Stomach smooth muscle (tissue), 2 donors: ENCODE results near the gene PTCSC3.

Source experiments
- H3K27ac ChIP-seq: one replicate; pipeline ENCODE4 v1.7.0; 2013; ENCODE audit warnings: mild to moderate bottlenecking, low read length, inconsistent platforms
- H3K27me3 ChIP-seq, 2 donors: one replicate each; pipeline ENCODE4 v1.7.0; 2013; ENCODE audit warnings: low read length in 2 of 2; ENCODE audit not compliant: insufficient read depth in 2 of 2, control insufficient read depth in 1 of 2
- H3K36me3 ChIP-seq, 2 donors: one replicate each; pipeline ENCODE4 v1.7.0; 2013; ENCODE audit warnings: low read length in 2 of 2; ENCODE audit not compliant: control insufficient read depth in 2 of 2, insufficient read depth in 2 of 2
- H3K4me1 ChIP-seq: one replicate; pipeline ENCODE4 v1.7.0; 2013; ENCODE audit warnings: low read length; ENCODE audit not compliant: control insufficient read depth, insufficient read depth
- H3K4me3 ChIP-seq, 2 donors: one replicate each; pipeline ENCODE4 v1.7.0; 2013; ENCODE audit warnings: low read length in 2 of 2
- H3K9ac ChIP-seq, 2 donors: one replicate each; pipeline ENCODE4 v1.7.0; 2013; ENCODE audit warnings: low read length in 2 of 2, mild to moderate bottlenecking in 1 of 2
- H3K9me3 ChIP-seq, 2 donors: one replicate each; pipeline ENCODE4 v1.7.0; 2013; ENCODE audit warnings: low read length in 2 of 2; ENCODE audit not compliant: control insufficient read depth in 2 of 2
- donor health status: healthy.
- donor health status: Pancreatic carcinoma.

PTCSC3 gene

DNA sequence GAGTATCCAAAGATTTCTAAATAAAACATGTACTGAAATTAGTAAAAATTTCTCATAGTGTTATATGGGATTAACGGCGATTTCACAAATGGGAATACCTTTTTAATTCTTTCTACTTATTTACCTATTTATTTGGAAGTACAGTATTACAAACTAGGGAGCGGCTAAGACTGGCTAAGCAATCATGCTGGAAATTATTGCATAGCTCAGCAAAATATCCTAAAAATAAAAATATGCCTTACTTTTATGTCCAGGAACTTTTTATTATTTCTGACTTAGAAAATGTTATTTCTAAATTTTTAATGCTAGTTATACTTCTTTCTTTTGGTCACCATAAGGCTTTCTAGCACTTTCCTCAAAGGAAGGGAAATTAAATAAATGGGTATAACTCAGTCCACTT, 36.5 kb upstream of the PTCSC3 start:
- no peak overlapping the region for H3K9ac ChIP-seq
- H3K4me3 ChIP-seq = no peak overlapping the region
- no peaks in the 10 kb centered on the region for H3K9me3 ChIP-seq
- peaks cover 0 to 2% of the 10 kb centered on the region in 2 donors for H3K27me3 ChIP-seq
- no peak overlapping the region for H3K27ac ChIP-seq
- H3K36me3 ChIP-seq = no peaks in the 10 kb centered on the region
- no peaks in the 10 kb centered on the region for H3K4me1 ChIP-seq

DNA sequence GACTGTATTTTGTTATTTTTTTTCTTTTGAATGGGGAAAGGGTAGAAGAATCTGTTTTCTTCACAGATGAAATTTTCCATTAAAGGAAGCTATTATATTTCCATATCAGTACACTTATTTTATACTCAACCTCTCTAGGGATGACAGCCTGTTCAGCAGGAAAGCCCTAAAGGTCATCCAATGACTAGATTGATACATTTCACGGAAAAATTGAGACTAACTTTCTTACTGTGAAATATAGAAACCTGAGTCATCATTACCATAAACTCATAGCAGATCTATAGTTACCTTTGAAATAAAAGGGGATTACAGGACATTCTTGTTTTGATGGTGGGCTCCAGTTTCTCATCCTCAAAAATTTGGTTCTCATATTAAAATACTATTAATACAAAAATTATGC, 36.1 kb upstream of the PTCSC3 start:
- H3K27ac ChIP-seq = no peak overlapping the region
- H3K4me3 ChIP-seq = no peak overlapping the region
- H3K9ac ChIP-seq = no peak overlapping the region
- no peaks in the 10 kb centered on the region for H3K27me3 ChIP-seq
- H3K9me3 ChIP-seq = no peaks in the 10 kb centered on the region
- no peaks in the 10 kb centered on the region for H3K36me3 ChIP-seq
- H3K4me1 ChIP-seq = no peaks in the 10 kb centered on the region

DNA sequence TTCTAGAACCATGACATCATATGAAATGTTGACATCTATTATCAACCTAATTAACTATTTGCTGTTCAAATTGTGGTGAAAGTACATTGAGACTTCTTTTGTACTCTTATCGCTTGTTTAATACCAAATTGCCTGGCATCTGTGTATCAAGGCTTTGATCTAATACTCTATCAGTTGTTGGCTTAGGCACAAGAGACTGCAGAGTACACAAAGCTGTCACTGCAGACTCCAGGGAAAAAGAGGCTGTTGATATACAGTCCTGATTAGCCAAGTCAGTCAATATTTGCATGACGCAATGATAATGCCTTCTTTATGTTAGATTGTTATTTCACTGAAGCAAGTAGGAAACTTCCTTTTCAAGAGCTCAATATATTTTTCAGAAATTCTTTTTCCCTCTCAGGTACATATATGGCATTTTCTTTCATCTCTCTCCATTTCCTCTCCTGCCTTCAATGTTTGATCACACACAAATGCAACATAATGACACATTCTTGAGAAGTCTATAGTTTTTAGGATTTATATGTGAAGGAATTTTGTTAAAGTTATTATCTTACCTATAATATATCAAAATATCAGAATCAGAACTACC, 32.3 kb upstream of the PTCSC3 start:
- no peak overlapping the region for H3K27ac ChIP-seq
- no peaks in the 10 kb centered on the region for H3K9me3 ChIP-seq
- no peaks in the 10 kb centered on the region for H3K27me3 ChIP-seq
- H3K9ac ChIP-seq = no peak overlapping the region
- no peak overlapping the region for H3K4me3 ChIP-seq
- H3K4me1 ChIP-seq = no peaks in the 10 kb centered on the region
- H3K36me3 ChIP-seq = no peaks in the 10 kb centered on the region

DNA sequence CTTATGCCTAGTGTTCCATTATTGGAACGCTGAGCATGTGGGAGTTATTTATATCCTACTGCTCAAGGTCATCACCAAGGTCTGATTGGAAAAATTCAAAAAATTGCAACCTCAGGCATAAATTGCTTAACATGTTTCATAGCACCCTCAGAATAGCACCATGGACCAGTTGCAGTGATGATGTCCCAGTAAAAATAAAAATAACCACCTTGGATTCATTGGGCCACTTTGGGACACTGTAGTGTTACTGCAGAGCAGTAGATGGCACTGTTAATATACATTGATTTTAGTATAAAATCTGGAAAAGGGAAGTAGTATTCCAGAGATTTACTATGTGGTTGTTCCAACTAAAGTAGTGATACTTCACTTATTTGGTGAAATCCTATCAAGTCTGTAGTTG, 31.0 kb upstream of the PTCSC3 start:
- Histone ChIP-seq H3K27me3 (no peaks in the 10 kb centered on the region), H3K9ac (no peak overlapping the region), H3K9me3 (no peaks in the 10 kb centered on the region), H3K4me3 (no peak overlapping the region), H3K27ac (no peak overlapping the region), H3K36me3 (no peaks in the 10 kb centered on the region), H3K4me1 (no peaks in the 10 kb centered on the region)

DNA sequence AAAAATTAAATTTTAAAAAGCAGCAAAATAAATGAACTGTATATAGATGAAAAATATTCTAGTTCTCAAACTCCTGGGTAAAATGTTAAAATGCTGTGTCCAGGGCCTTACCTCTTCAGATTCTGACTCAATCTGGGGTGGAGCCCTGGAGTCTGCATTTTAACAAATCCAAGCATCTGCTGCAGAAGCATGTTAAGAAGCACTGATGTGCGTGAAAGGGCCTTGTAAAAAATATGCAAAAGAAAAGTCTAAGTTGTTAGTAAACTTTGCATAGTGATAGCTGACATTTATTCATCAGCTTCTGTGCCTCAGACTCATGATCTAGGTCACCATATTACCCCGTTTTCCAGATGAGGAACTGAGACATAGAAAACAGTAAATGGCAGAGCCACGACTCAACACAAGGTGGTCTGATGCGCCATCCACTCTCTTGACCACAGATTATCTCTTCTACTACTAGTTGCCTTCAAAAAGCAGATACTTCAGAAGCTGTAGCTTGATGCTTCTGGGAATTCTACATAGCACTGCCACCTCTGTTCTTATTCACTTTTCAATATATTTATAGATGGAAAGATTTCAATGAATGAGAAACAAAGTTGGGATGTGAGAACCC, 28.0 kb upstream of the PTCSC3 start:
- H3K4me3 ChIP-seq = no peak overlapping the region
- no peaks in the 10 kb centered on the region for H3K4me1 ChIP-seq
- no peak overlapping the region for H3K9ac ChIP-seq
- H3K36me3 ChIP-seq = no peaks in the 10 kb centered on the region
- no peak overlapping the region for H3K27ac ChIP-seq
- H3K9me3 ChIP-seq = no peaks in the 10 kb centered on the region
- H3K27me3 ChIP-seq = no peaks in the 10 kb centered on the region

DNA sequence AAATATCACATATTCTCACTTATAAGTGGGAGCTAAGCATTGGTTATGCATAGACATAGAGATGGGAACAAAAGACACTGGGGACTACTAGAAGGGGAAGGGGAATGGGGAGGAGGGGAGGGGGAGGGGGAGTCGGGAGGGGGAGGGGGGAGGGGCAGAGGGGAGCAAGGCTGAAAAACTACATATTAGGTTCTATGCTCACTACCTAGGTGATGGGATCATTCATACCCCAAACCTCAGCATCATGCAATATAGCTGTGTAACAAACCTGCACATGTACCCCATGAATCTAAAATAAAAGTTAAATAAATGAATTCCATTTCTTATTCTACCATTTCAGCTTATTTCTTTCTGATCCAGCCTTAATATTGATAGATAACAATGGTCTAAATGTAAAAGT, 21.9 kb upstream of the PTCSC3 start:
- H3K27ac ChIP-seq = no peak overlapping the region
- no peak overlapping the region for H3K9ac ChIP-seq
- H3K9me3 ChIP-seq = no peaks in the 10 kb centered on the region
- H3K27me3 ChIP-seq = no peaks in the 10 kb centered on the region
- H3K36me3 ChIP-seq = no peaks in the 10 kb centered on the region
- H3K4me1 ChIP-seq = no peaks in the 10 kb centered on the region
- no peak overlapping the region for H3K4me3 ChIP-seq

DNA sequence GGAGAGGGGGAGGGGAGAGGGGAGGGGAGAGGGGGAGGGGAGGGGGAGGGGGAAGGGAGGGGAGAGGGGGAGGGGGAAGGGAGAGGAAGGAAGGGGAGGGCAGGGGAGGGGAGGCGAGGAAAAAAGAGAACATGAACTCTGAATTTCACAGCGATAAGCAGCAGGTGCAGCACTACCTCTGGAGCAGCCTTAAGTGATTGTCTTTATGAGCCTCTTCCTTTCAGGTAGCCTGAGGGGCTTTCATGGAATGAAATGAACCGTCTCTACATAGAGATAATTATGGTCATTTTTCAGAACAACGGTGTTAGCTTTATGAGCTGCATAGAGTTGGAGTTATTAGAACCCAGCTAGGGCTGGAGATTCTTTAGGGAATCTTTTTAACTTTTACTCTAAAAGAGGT, 18.1 kb upstream of the PTCSC3 start:
- Histone ChIP-seq H3K27ac (no peak overlapping the region), H3K4me1 (no peaks in the 10 kb centered on the region), H3K27me3 (no peaks in the 10 kb centered on the region), H3K4me3 (no peak overlapping the region), H3K36me3 (no peaks in the 10 kb centered on the region), H3K9ac (no peak overlapping the region), H3K9me3 (no peaks in the 10 kb centered on the region)

DNA sequence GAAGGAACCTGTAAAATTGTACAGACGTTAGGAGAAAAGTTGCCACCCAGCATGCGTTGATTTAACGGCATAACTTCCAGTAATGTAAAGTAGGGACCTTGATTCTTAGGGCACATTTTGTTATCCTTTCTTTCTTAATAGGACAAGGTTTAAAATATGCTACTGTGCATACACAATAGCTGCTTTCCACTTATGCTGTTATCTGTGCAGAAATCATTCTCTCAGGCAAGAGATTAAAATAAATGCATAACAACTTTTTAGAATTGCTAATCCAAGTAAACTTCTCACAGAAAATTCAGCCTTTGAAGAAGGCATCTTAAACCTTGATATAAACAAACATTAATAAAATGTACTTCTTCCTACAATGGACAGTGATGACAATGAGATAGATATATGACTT, 16.0 kb upstream of the PTCSC3 start:
- no peaks in the 10 kb centered on the region for H3K27me3 ChIP-seq
- H3K9me3 ChIP-seq = no peaks in the 10 kb centered on the region
- H3K27ac ChIP-seq = no peak overlapping the region

DNA sequence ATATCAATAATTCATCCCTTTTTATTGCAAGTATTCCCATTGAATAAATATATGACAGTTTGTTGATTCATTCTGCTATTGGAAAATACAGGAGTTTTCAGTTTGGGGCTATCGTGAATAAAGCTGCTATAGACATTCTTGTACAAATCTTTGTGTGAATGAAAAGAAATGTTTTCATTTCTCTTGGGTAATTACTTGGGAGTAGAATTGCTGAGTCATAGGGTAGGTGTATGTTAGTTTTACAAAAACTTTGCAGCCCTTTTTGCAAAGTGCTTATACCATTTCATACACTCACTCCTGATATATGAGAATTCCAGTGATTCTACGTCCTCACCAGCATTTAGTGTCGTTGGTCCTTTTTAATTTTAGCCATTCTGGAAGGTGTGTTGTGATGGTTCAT, 6.9 kb upstream of the PTCSC3 start:
- H3K9me3 ChIP-seq = no peaks in the 10 kb centered on the region
- no peaks in the 10 kb centered on the region for H3K27me3 ChIP-seq
- H3K36me3 ChIP-seq = no peaks in the 10 kb centered on the region
- no peak overlapping the region for H3K4me3 ChIP-seq
- no peak overlapping the region for H3K9ac ChIP-seq
- H3K27ac ChIP-seq = no peak overlapping the region
- H3K4me1 ChIP-seq = no peaks in the 10 kb centered on the region

More for the DNA sequence above, 16.0 kb upstream of the PTCSC3 start:
- Histone ChIP-seq H3K9ac (no peak overlapping the region), H3K4me3 (no peak overlapping the region), H3K4me1 (no peaks in the 10 kb centered on the region), H3K36me3 (no peaks in the 10 kb centered on the region)

DNA sequence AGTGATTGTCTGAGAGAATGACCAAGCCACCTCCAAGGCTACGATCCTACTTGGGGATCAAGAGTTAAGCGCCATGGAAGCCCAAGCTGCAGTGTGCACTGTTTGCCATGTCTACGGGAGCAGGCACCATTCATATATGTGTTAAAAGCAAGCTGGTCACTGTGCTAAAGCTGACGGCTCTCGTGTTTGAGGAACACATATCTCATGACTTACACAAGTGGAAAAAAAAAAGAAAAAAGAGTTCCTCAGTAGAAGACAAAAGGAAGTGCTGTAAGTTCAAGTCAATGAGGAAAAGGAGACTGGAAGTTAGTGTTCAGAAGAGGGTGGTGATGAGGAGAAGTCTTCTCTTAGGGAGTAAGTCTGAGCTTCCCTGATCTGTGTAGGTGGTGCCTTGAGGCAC, 4.9 kb upstream of the PTCSC3 start:
- Histone ChIP-seq H3K9ac (no peak overlapping the region), H3K36me3 (no peaks in the 10 kb centered on the region), H3K27ac (no peak overlapping the region), H3K4me3 (no peak overlapping the region), H3K27me3 (no peaks in the 10 kb centered on the region), H3K4me1 (no peaks in the 10 kb centered on the region), H3K9me3 (no peaks in the 10 kb centered on the region)

DNA sequence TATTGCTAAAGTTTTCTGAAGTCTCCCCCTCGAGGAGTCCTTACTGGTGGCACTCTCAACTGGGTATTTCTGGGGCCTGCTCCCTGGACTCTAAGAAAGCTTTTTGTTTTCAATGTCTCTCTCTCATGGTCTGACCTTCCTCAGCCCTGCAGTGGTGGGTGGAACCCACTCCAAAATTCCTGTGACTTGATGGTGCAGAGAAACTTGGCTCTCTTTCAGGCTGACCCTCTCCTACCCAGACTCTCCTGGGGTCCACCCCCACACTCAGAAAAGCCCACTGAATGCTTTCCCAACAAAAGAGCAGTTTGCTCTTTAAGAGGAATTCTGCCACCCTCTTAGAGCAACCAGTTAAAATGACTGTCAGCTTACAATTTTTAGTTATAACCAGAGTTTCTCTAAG, 967 bp upstream of the PTCSC3 start:
- Histone ChIP-seq H3K27me3 (no peaks in the 10 kb centered on the region), H3K9ac (no peak overlapping the region), H3K9me3 (no peaks in the 10 kb centered on the region), H3K36me3 (no peaks in the 10 kb centered on the region), H3K27ac (no peak overlapping the region), H3K4me3 (no peak overlapping the region), H3K4me1 (no peaks in the 10 kb centered on the region)
